Upper lobe of left lung (tissue), 4 donors: ENCODE measurements around the gene TEX44.

Experiments
- CTCF ChIP-seq, 6 experiments: fragments of 450-650 bp in 4 of 6; fragments of 200-600 bp in 2 of 6; sonication (generic) in 2 of 6; IDR thresholded peaks; one replicate each; pipeline ENCODE4 v1.5.1; 2016 to 2019; ENCODE audit warnings: antibody characterized with exemption in 6 of 6
- EP300 ChIP-seq, 4 donors: sonication (generic); formaldehyde crosslinking; IDR thresholded peaks; one replicate each; pipeline ENCODE4 v1.5.1; 2017; ENCODE audit warnings: antibody characterized with exemption in 4 of 4, control low read depth in 2 of 4
- POLR2A ChIP-seq, 4 donors: fragments of 450-650 bp; IDR thresholded peaks; one replicate each; pipeline ENCODE4 v1.5.1; 2016 to 2017; ENCODE audit warnings: antibody characterized with exemption in 4 of 4, mild to moderate bottlenecking in 2 of 4
- POLR2AphosphoS5 ChIP-seq, 2 donors: sonication (generic); formaldehyde crosslinking; IDR thresholded peaks; one replicate each; pipeline ENCODE4 v1.5.1; 2017; ENCODE audit warnings: antibody characterized with exemption in 2 of 2

GRCh38 chr2:231573698-231574421, 18.8 kb upstream of the TEX44 start:
- TF ChIP-seq CTCF (IDR thresholded peaks at IDR 0.05), result no peak
- TF ChIP-seq POLR2A (IDR thresholded peaks at IDR 0.05), result no peak
- TF ChIP-seq EP300 (IDR thresholded peaks at IDR 0.05), result no peak
- TF ChIP-seq POLR2AphosphoS5 (IDR thresholded peaks at IDR 0.05), result no peak
